ENCODE results near the gene POLR1E. TPM values are rescaled to one million over a fixed set of nuclear protein-coding genes. Genes with fewer than 3 reads are reported as not detected.

The POLR1E gene
- total RNA-seq, 1 experiment from 2014 or later: 45.8 TPM

DNA sequence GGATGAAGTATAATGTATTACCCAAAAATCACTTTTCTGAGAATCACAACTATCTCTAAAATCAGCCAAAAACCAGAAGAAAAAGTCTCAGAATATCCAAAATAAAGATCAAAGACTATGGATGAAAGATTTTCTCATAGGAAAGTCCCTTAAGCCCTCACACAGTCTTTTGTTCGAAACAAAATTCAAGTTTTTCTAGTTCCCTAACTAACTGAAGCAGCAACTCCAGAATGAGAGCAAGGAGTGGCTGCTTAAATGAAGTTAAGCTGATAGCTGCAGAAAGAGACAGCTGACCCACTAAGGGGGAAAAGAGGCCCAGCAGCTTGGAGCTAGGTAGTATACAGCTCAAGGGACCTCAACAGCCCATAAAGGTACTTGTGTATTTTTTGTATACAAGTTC, 28.9 kb upstream of the POLR1E start:
- Histone ChIP-seq H3K79me1 (ENCODE audit: insufficient read depth, low read depth, low read length, poor library complexity, severe bottlenecking) (peaks cover 6% of the 10 kb centered on the region), H2BK12ac (ENCODE audit: insufficient read length, low read depth, low read length) (no peak overlapping the region), H3K23me2 (ENCODE audit: insufficient read length, low read depth, low read length, poor library complexity, severe bottlenecking) (no peaks in the 10 kb centered on the region), H2BK120ac (ENCODE audit: low read depth, low read length, poor library complexity, severe bottlenecking) (no peak overlapping the region), H3K9me3 (ENCODE audit: control insufficient read depth, low read depth, low read length) (no peaks in the 10 kb centered on the region), H2AFZ (ENCODE audit: low read length) (no peak overlapping the region), H3K79me2 (ENCODE audit: insufficient read depth, low read length) (peaks cover 34% of the 10 kb centered on the region), H4K5ac (ENCODE audit: insufficient read length, low read depth, low read length) (no peak overlapping the region), H3K18ac (ENCODE audit: insufficient read length, low read depth, low read length) (no peak overlapping the region), H4K8ac (replicated peaks; ENCODE audit: insufficient read length, low read depth, low read length) (no peak overlapping the region), H4K91ac (ENCODE audit: insufficient read length, low read depth, low read length) (no peak overlapping the region), H3K27me3 (ENCODE audit: insufficient read depth, low read length) (no peaks in the 10 kb centered on the region), H3K27ac (ENCODE audit: insufficient read length, low read depth, low read length) (no peak overlapping the region), H2BK5ac (ENCODE audit: insufficient read length, low read length) (no peak overlapping the region), H3K4ac (ENCODE audit: low read depth, low read length) (no peak overlapping the region), H3K9ac (ENCODE audit: extremely low read depth, insufficient read length, low read length) (no peak overlapping the region), H2BK15ac (ENCODE audit: low read depth, low read length) (no peak overlapping the region), H3K23ac (ENCODE audit: insufficient read length, low read depth, low read length) (no peak overlapping the region), H3T11ph (ENCODE audit: low read length) (no peak overlapping the region), H3K4me2 (ENCODE audit: insufficient read depth, insufficient read length, low read length) (no peak overlapping the region), H3K56ac (ENCODE audit: insufficient read length, low read depth, low read length) (no peak overlapping the region), H3K4me1 (ENCODE audit: insufficient read depth, low read length) (no peaks in the 10 kb centered on the region), H4K20me1 (ENCODE audit: control insufficient read depth, insufficient read depth, insufficient read length) (no peaks in the 10 kb centered on the region), H3K14ac (ENCODE audit: insufficient read depth, low read length) (no peak overlapping the region), H2BK20ac (ENCODE audit: low read depth, low read length, poor library complexity, severe bottlenecking) (no peak overlapping the region), H2AK5ac (ENCODE audit: insufficient read length, low read length) (no peak overlapping the region)
- H3K36me3 Mint-ChIP-seq (ENCODE audit: insufficient read depth in 1 of 3, low read depth in 3 of 3): peaks cover 17 to 27% (median 22%) of the 10 kb centered on the region in 3 experiments
- no peak overlapping the region for H3K4me3 Mint-ChIP-seq
- H3K27me3 Mint-ChIP-seq (ENCODE audit: low read depth): 0 out of 2 replicates have a peak, but pooled peaks cover 2% of the 10 kb centered on the region
- DNase-seq: no peak
- TF ChIP-seq, protein P1, sequence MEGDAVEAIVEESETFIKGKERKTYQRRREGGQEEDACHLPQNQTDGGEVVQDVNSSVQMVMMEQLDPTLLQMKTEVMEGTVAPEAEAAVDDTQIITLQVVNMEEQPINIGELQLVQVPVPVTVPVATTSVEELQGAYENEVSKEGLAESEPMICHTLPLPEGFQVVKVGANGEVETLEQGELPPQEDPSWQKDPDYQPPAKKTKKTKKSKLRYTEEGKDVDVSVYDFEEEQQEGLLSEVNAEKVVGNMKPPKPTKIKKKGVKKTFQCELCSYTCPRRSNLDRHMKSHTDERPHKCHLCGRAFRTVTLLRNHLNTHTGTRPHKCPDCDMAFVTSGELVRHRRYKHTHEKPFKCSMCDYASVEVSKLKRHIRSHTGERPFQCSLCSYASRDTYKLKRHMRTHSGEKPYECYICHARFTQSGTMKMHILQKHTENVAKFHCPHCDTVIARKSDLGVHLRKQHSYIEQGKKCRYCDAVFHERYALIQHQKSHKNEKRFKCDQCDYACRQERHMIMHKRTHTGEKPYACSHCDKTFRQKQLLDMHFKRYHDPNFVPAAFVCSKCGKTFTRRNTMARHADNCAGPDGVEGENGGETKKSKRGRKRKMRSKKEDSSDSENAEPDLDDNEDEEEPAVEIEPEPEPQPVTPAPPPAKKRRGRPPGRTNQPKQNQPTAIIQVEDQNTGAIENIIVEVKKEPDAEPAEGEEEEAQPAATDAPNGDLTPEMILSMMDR (conservative IDR thresholded peaks at IDR 0.05): no peak
- H3K9me3 Mint-ChIP-seq: peaks cover 3 to 9% of the 10 kb centered on the region in 2 experiments; a peak in 3 of 5 replicates
- H3K27ac Mint-ChIP-seq: no peak overlapping the region
- H3K4me1 Mint-ChIP-seq: peaks cover 24 to 26% of the 10 kb centered on the region in 2 experiments
- WGBS (ENCODE audit: extremely low coverage, insufficient read length, low lambda C conversion rate): no CpG with 5 or more reads among the region's 1 CpG
